HG03558 (cell line): ENCODE data around the gene HLA-E.

Source experiments
- ATAC-seq: cut with Tn5 transposase; IDR thresholded peaks from one replicate; pipeline ENCODE4 v1.9.1; 2021; ENCODE audit warnings: moderate number of reproducible peaks; ENCODE audit not compliant: unreplicated experiment; ENCODE audit errors: extremely low read depth

The HLA-E gene

GRCh38 chr6:30533460-30534294 is 44.4 kb downstream of the HLA-E start:
- ATAC-seq: no peak

GRCh38 chr6:30537931-30538330 is 48.6 kb downstream of the HLA-E start:
- no peak for ATAC-seq

- no peak for ATAC-seq
Measured at GRCh38 chr6:30541515-30542403, 52.5 kb downstream of the HLA-E start.

- ATAC-seq: no peak
Measured at GRCh38 chr6:30542404-30542725, 53.1 kb downstream of the HLA-E start.

- ATAC-seq: no peak
Measured at GRCh38 chr6:30542915-30543314, 53.6 kb downstream of the HLA-E start.
